HepG2 (cell line): ENCODE results near the gene SMYD5. TPM values are rescaled to one million over a fixed set of nuclear protein-coding genes. Genes with fewer than 3 reads are reported as not detected.

Experiments
- ATAC-seq: fragments of 200-7000 bp; cut with Tn5 transposase; 3 replicates; pipeline ENCODE4 v1.9.1; 2020; ENCODE audit warnings: mild to moderate bottlenecking, moderate library complexity
- BruUV-seq: library from RNA; stranded (reverse); fragments of 400-500 nt; replicated peaks from 2 replicates; lab custom pipeline; 2021; lab: Mats Ljungman, UMichigan
- CTCF ChIA-PET: fragments of 300-600 bp; formaldehyde crosslinking; extraction: SDS; loops from one replicate; lab custom pipeline; 2021; ENCODE audit warnings: low total read pairs, inconsistent platforms, low intra/inter-chr PET ratio; lab: Yijun Ruan, JAX
- POLR2A ChIA-PET: fragments of 350-600 bp; sonication (Branson Sonifier 250); formaldehyde crosslinking; loops from one replicate; lab custom pipeline; 2020; ENCODE audit warnings: antibody characterized with exemption, inconsistent platforms; lab: Yijun Ruan, JAX
- DNase-seq: peaks from one replicate; pipeline ENCODE4 v3.0.0-alpha.2; 2015; ENCODE audit warnings: low spot score
- FAIRE-seq: peaks from 3 replicates; lab custom pipeline; 2011; peaks lifted over from hg19 to GRCh38; lab: Jason Lieb, UNC
- H2AFZ ChIP-seq: one replicate; pipeline ENCODE4 v1.6.1; 2011; ENCODE audit warnings: low read length, inconsistent platforms
- H3K27ac ChIP-seq: fragments of 300-600 bp; 3 replicates; pipeline ENCODE4 v1.8.0; 2011; ENCODE audit warnings: mixed run types, mild to moderate bottlenecking, mixed read lengths, low read length, inconsistent platforms; ENCODE audit not compliant: insufficient read depth; ENCODE audit errors: extremely low read length
- H3K27me3 ChIP-seq, 2 experiments: fragments of 200-600 bp in 1 of 2; 2 replicates in 1 of 2; 3 replicates in 1 of 2; pipeline versions ENCODE4 v1.6.0 to v1.8.0; 2011; ENCODE audit warnings: low read length in 2 of 2, mild to moderate bottlenecking in 2 of 2, moderate library complexity in 2 of 2, inconsistent platforms in 1 of 2; ENCODE audit not compliant: insufficient read depth in 2 of 2, control insufficient read depth in 1 of 2
- H3K36me3 ChIP-seq, 2 experiments: fragments of 200-600 bp in 1 of 2; replicated peaks in 1 of 2; 2 replicates in 1 of 2; 3 replicates in 1 of 2; pipeline versions ENCODE4 v1.5.1 to v1.8.0; 2011; ENCODE audit warnings: low read length in 2 of 2, inconsistent platforms in 1 of 2; ENCODE audit not compliant: insufficient read depth in 2 of 2, control insufficient read depth in 1 of 2
- H3K4me1 ChIP-seq: 2 replicates; pipeline ENCODE4 v1.5.1; 2012; ENCODE audit warnings: low read length, inconsistent platforms; ENCODE audit not compliant: insufficient read depth
- H3K4me2 ChIP-seq: 2 replicates; pipeline ENCODE4 v1.6.0; 2011; ENCODE audit warnings: low read depth, low read length, inconsistent platforms
- H3K4me3 ChIP-seq, 3 experiments: fragments of 200-600 bp in 1 of 3; sonication (generic), shearing (Covaris generic) in 1 of 3; replicated peaks in 1 of 3; 2 replicates each; pipeline ENCODE4 v1.5.1; 2011 to 2016; ENCODE audit warnings: low read length in 3 of 3, inconsistent platforms in 2 of 3, low read depth in 2 of 3, mild to moderate bottlenecking in 2 of 3, control low read depth in 1 of 3, mixed read lengths in 1 of 3; ENCODE audit not compliant: insufficient read depth in 1 of 3
- H3K79me2 ChIP-seq: one replicate; pipeline ENCODE4 v1.6.1; 2011; ENCODE audit warnings: low read length, inconsistent platforms; ENCODE audit not compliant: insufficient read depth
- H3K9ac ChIP-seq: 2 replicates; pipeline ENCODE4 v1.6.0; 2011; ENCODE audit warnings: mild to moderate bottlenecking, low read depth, low read length, inconsistent platforms; ENCODE audit not compliant: insufficient read depth
- H3K9me3 ChIP-seq: 2 replicates; pipeline ENCODE4 v1.5.1; 2012; ENCODE audit warnings: mild to moderate bottlenecking, low read length
- H4K20me1 ChIP-seq: 2 replicates; pipeline ENCODE4 v1.6.0; 2011; ENCODE audit warnings: inconsistent platforms, mild to moderate bottlenecking, low read length, moderate library complexity; ENCODE audit not compliant: insufficient read depth
- ERF ChIP-seq: IDR thresholded peaks from 2 replicates; pipeline ENCODE4 v1.6.1; 2018; ENCODE audit warnings: missing biosample characterization, missing genetic modification reagents
- GABPB1 ChIP-seq: IDR thresholded peaks from 2 replicates; pipeline ENCODE4 v1.6.1; 2016; ENCODE audit warnings: mild to moderate bottlenecking, missing genetic modification reagents, moderate library complexity, missing compliant biosample characterization
- KMT2A ChIP-seq: sonication (generic); formaldehyde crosslinking; IDR thresholded peaks from 2 replicates; pipeline ENCODE4 v1.4.0; 2020; ENCODE audit warnings: missing genetic modification reagents
- MIXL1 ChIP-seq: IDR thresholded peaks from 2 replicates; pipeline ENCODE4 v1.6.1; 2016
- MXD4 ChIP-seq: IDR thresholded peaks from 2 replicates; pipeline ENCODE4 v1.6.1; 2016; ENCODE audit warnings: mild to moderate bottlenecking, missing biosample characterization, missing genetic modification reagents
- NRL ChIP-seq: sonication (generic); formaldehyde crosslinking; IDR thresholded peaks from 2 replicates; pipeline ENCODE4 v1.5.0; 2020; ENCODE audit warnings: missing genetic modification reagents, mild to moderate bottlenecking, moderate library complexity, borderline replicate concordance
- SALL1 ChIP-seq: sonication (generic); formaldehyde crosslinking; IDR thresholded peaks from 2 replicates; pipeline ENCODE4 v1.8.0; 2022; ENCODE audit warnings: mild to moderate bottlenecking, missing genetic modification reagents
- SIX1 ChIP-seq: sonication (generic); formaldehyde crosslinking; IDR thresholded peaks from 2 replicates; pipeline ENCODE4 v1.4.0; 2020; ENCODE audit warnings: missing genetic modification reagents, borderline replicate concordance
- SMYD3 ChIP-seq: sonication (generic); formaldehyde crosslinking; IDR thresholded peaks from 2 replicates; pipeline ENCODE4 v1.8.1; 2023; ENCODE audit warnings: mild to moderate bottlenecking, missing genetic modification reagents
- SOX13 ChIP-seq, 3 experiments: fragments of 450-650 bp in 1 of 3; sonication (generic) in 1 of 3; formaldehyde crosslinking in 1 of 3; IDR thresholded peaks in 2 of 3; conservative IDR thresholded peaks in 1 of 3; 2 replicates each; pipeline versions ENCODE4 v1.5.0 to v1.6.1; 2016 to 2020; ENCODE audit warnings: antibody characterized with exemption in 1 of 3, mild to moderate bottlenecking in 1 of 3, missing compliant biosample characterization in 1 of 3, missing genetic modification reagents in 1 of 3, moderate library complexity in 1 of 3
- STAT5B ChIP-seq: sonication (generic); formaldehyde crosslinking; IDR thresholded peaks from 2 replicates; pipeline ENCODE4 v1.4.0; 2020; ENCODE audit warnings: missing genetic modification reagents
- TBX2 ChIP-seq: sonication (generic); formaldehyde crosslinking; IDR thresholded peaks from 2 replicates; pipeline ENCODE4 v1.5.0; 2020; ENCODE audit warnings: missing genetic modification reagents, mild to moderate bottlenecking, borderline replicate concordance
- THRA ChIP-seq: sonication (generic); formaldehyde crosslinking; IDR thresholded peaks from 2 replicates; pipeline ENCODE4 v1.4.0; 2020; ENCODE audit warnings: missing genetic modification reagents, borderline replicate concordance
- ZNF501 ChIP-seq: sonication (generic); formaldehyde crosslinking; IDR thresholded peaks from 2 replicates; pipeline ENCODE4 v1.5.1; 2020; ENCODE audit warnings: mild to moderate bottlenecking, moderate library complexity, missing genetic modification reagents
- ZNF558 ChIP-seq: sonication (generic); formaldehyde crosslinking; IDR thresholded peaks from 2 replicates; pipeline ENCODE4 v1.9.0; 2022; ENCODE audit warnings: mild to moderate bottlenecking, missing genetic modification reagents, borderline replicate concordance
- ZNF572 ChIP-seq: sonication (generic); formaldehyde crosslinking; IDR thresholded peaks from 2 replicates; pipeline ENCODE4 v1.5.1; 2020; ENCODE audit warnings: mild to moderate bottlenecking, missing genetic modification reagents
- ZNF784 ChIP-seq: sonication (generic); formaldehyde crosslinking; IDR thresholded peaks from 2 replicates; pipeline ENCODE4 v1.5.1; 2020; ENCODE audit warnings: missing genetic modification reagents, mild to moderate bottlenecking, borderline replicate concordance
- WGBS: methylation state at CpG from one replicate; pipeline ENCODE4 v1.1.6; 2017; ENCODE audit warnings: low lambda C conversion rate; 5-methylcytosine and 5-hydroxymethylcytosine counted together
- in situ Hi-C: cut with HindIII; loops from 2 replicates; pipeline ENCODE4 v1.10.0; 2017; ENCODE audit warnings: low pct_unique_long_range_greater_than_20kb; ENCODE audit not compliant: extremely low pct_ligation_motif_present
- intact Hi-C: fragments of 100-400 bp; cut with micrococcal nuclease; formaldehyde crosslinking; loops from one replicate; pipeline ENCODE4 v1.10.0; 2022; ENCODE audit not compliant: unreplicated experiment
- polyA plus RNA-seq, 8 experiments: library from polyadenylated mRNA; depleted of rRNA in 3 of 8; stranded (reverse) in 7 of 8; unstranded in 1 of 8; fragments of >200 nt; fragmentation: Illumina TruSeq in 4 of 8; extraction: Trizol in 4 of 8; gene quantifications; 2 replicates each; pipeline versions ENCODE4 v1.2.1 to v1.2.3, GENCODE V29; 2011 to 2016; ENCODE audit warnings: low read depth in 4 of 8, missing spikeins in 1 of 8, mixed read lengths in 1 of 8; ENCODE audit not compliant: insufficient read depth in 1 of 8
- total RNA-seq, 5 experiments: library from RNA; depleted of rRNA; stranded (reverse); fragments of >200 nt; fragmentation: Illumina TruSeq; extraction: Trizol; gene quantifications; 2 replicates each; pipeline ENCODE4 v1.2.3, GENCODE V29; 2016; ENCODE audit warnings: low read depth in 1 of 5

The SMYD5 gene
- total and polyA plus RNA-seq, 2 of the 13 experiments (the other 11 are each of a cell fraction or from before 2014, with no cell fraction given) = 55.8 to 70.4 TPM

- TF ChIP-seq ZNF558 (CRISPR knock-in tag) (0 out of 2 replicates have a peak, but pooled peaks have one; percentile 5), MIXL1 (CRISPR knock-in tag) (no peak), SMYD3 (CRISPR knock-in tag) (no peak), THRA (no peak)
These were observed 38.9 kb upstream of the SMYD5 start (continued) for GRCh38 chr2:73174941-73175662.

- peak; percentile 53 for DNase-seq
- Histone ChIP-seq H3K79me2 (no peaks in the 10 kb centered on the region), H2AFZ (no peak overlapping the region), H3K4me1 (peaks cover 48% of the 10 kb centered on the region), H3K27me3 (peaks cover 8 to 61% of the 10 kb centered on the region in 2 experiments), H3K9me3 (no peaks in the 10 kb centered on the region), H3K36me3 (no peaks in the 10 kb centered on the region), H3K4me3 (peak overlapping the region; percentile 57 to 77 (median 59)), H3K4me2 (peak overlapping the region; percentile 86), H3K27ac (no peak overlapping the region), H4K20me1 (no peaks in the 10 kb centered on the region), H3K9ac (peak overlapping the region; percentile 8; the same call in 1 of the 2 replicates)
- ChIA-PET CTCF (interaction anchor here (2.4 to 4.0 kb wide), 3 partner anchors 37 to 90 kb away, joined by 8 to 74 read pairs (median 41); partner anchors contain the start of gene SMYD5), POLR2A (interaction anchor here (1.0 to 2.6 kb wide), 6 partner anchors 16 to 283 kb away, joined by 5 to 43 read pairs (median 6); partner anchors contain the start of genes SFXN5 and SMYD5)
- intact Hi-C loops = loop anchor here (5.0 kb wide), 2 partner anchors 87 to 183 kb away; no protein-coding TSS in a partner anchor
- 2% methylated on average over 26 of the region's 59 CpGs for WGBS
- in situ Hi-C loops = loop anchor here (5.0 kb wide), 2 partner anchors 37 to 283 kb away; partner anchors contain the start of gene SMYD5
- BruUV-seq = no TSS peak
- FAIRE-seq = no peak
- peak; percentile 40 for ATAC-seq
- TF ChIP-seq STAT5B (no peak), ZNF784 (no peak), ZNF572 (CRISPR knock-in tag) (no peak), SALL1 (CRISPR knock-in tag) (0 out of 2 replicates have a peak, but pooled peaks have one; percentile 24), ZNF501 (CRISPR knock-in tag) (peak; percentile 70), SIX1 (CRISPR knock-in tag) (no peak), NRL (CRISPR knock-in tag) (peak; percentile 47; the same call in 1 of the 2 replicates), KMT2A (CRISPR knock-in tag) (no peak), ERF (CRISPR knock-in tag) (peak; percentile 75; the same call in 1 of the 2 replicates), SOX13 (IDR thresholded peaks at IDR 0.05) (no peak), SOX13 (CRISPR knock-in tag; conservative IDR thresholded peaks at IDR 0.05 in 1 of 2, IDR thresholded peaks at IDR 0.05 in 1 of 2) (peak in 1 of 2 experiments; percentile 36; a peak in 1 of 4 replicates), GABPB1 (CRISPR knock-in tag) (peak; percentile 75), MXD4 (CRISPR knock-in tag) (0 out of 2 replicates have a peak, but pooled peaks have one; percentile 51), TBX2 (CRISPR knock-in tag) (peak; percentile 49; the same call in 1 of the 2 replicates)
These were observed 38.3 kb upstream of the SMYD5 start for GRCh38 chr2:73175663-73176204.
